H9 (cell line): ENCODE data around the gene CCSER1. TPM values are rescaled to one million over a fixed set of nuclear protein-coding genes. Genes with fewer than 3 reads are reported as not detected.

ENCODE experiments used
- DNase-seq: peaks from one replicate; pipeline ENCODE4 v3.0.0-alpha.2; 2017
- H2AFZ ChIP-seq: one replicate; pipeline ENCODE4 v1.6.1; 2013; ENCODE audit warnings: mild to moderate bottlenecking, low read length, control low read depth, moderate library complexity
- H2AK5ac ChIP-seq: 2 replicates; pipeline ENCODE4 v1.6.1; 2013; ENCODE audit warnings: low read length, control low read depth, mixed read lengths; ENCODE audit not compliant: insufficient read length
- H2BK120ac ChIP-seq: one replicate; pipeline ENCODE4 v1.6.1; 2013; ENCODE audit warnings: low read depth, mild to moderate bottlenecking, low read length, control low read depth, inconsistent platforms; ENCODE audit not compliant: poor library complexity, severe bottlenecking
- H2BK12ac ChIP-seq: 2 replicates; pipeline ENCODE4 v1.6.1; 2013; ENCODE audit warnings: low read length, control low read depth, mixed read lengths, low read depth; ENCODE audit not compliant: insufficient read length
- H2BK15ac ChIP-seq: 2 replicates; pipeline ENCODE4 v1.6.1; 2013; ENCODE audit warnings: low read depth, low read length, control low read depth
- H2BK20ac ChIP-seq: one replicate; pipeline ENCODE4 v1.6.1; 2013; ENCODE audit warnings: low read depth, mild to moderate bottlenecking, low read length, control low read depth, inconsistent platforms; ENCODE audit not compliant: poor library complexity, severe bottlenecking
- H2BK5ac ChIP-seq: 2 replicates; pipeline ENCODE4 v1.6.1; 2013; ENCODE audit warnings: low read length, control low read depth, mixed read lengths; ENCODE audit not compliant: insufficient read length
- H3K14ac ChIP-seq: 2 replicates; pipeline ENCODE4 v1.6.1; 2013; ENCODE audit warnings: low read length, control low read depth; ENCODE audit not compliant: insufficient read depth
- H3K18ac ChIP-seq: 2 replicates; pipeline ENCODE4 v1.6.1; 2013; ENCODE audit warnings: low read depth, mild to moderate bottlenecking, mixed read lengths, low read length, control low read depth; ENCODE audit not compliant: insufficient read length
- H3K23ac ChIP-seq: 2 replicates; pipeline ENCODE4 v1.6.1; 2013; ENCODE audit warnings: low read length, control low read depth, mixed read lengths, low read depth; ENCODE audit not compliant: insufficient read length
- H3K23me2 ChIP-seq: 2 replicates; pipeline ENCODE4 v1.6.1; 2013; ENCODE audit warnings: low read depth, mild to moderate bottlenecking, mixed read lengths, low read length, control low read depth; ENCODE audit not compliant: insufficient read length, poor library complexity, severe bottlenecking
- H3K27ac ChIP-seq: 2 replicates; pipeline ENCODE4 v1.5.1; 2013; ENCODE audit warnings: low read length, control low read depth, mixed read lengths, low read depth; ENCODE audit not compliant: insufficient read length
- H3K27me3 ChIP-seq: 2 replicates; pipeline ENCODE4 v1.6.1; 2013; ENCODE audit warnings: low read length, control low read depth, inconsistent platforms; ENCODE audit not compliant: insufficient read depth
- H3K4ac ChIP-seq: 2 replicates; pipeline ENCODE4 v1.6.1; 2013; ENCODE audit warnings: low read depth, mild to moderate bottlenecking, control low read depth, inconsistent platforms, low read length, moderate library complexity
- H3K4me1 ChIP-seq: 2 replicates; pipeline ENCODE4 v1.6.1; 2013; ENCODE audit warnings: low read length, control low read depth, inconsistent platforms; ENCODE audit not compliant: insufficient read depth
- H3K4me2 ChIP-seq: 2 replicates; pipeline ENCODE4 v1.6.1; 2013; ENCODE audit warnings: low read length, control low read depth, mixed read lengths; ENCODE audit not compliant: insufficient read length, insufficient read depth
- H3K56ac ChIP-seq: 2 replicates; pipeline ENCODE4 v1.6.1; 2013; ENCODE audit warnings: low read depth, mild to moderate bottlenecking, mixed read lengths, low read length, control low read depth; ENCODE audit not compliant: insufficient read length
- H3K79me1 ChIP-seq: 2 replicates; pipeline ENCODE4 v1.6.1; 2013; ENCODE audit warnings: low read depth, mild to moderate bottlenecking, moderate library complexity, low read length, control low read depth, inconsistent platforms; ENCODE audit not compliant: insufficient read depth, poor library complexity, severe bottlenecking
- H3K79me2 ChIP-seq: 2 replicates; pipeline ENCODE4 v1.6.1; 2013; ENCODE audit warnings: low read length, control low read depth, inconsistent platforms; ENCODE audit not compliant: insufficient read depth
- H3K9ac ChIP-seq: 2 replicates; pipeline ENCODE4 v1.6.1; 2013; ENCODE audit warnings: low read length, control low read depth, mixed read lengths; ENCODE audit not compliant: insufficient read length; ENCODE audit errors: extremely low read depth
- H3K9me3 ChIP-seq: one replicate; pipeline ENCODE4 v1.6.1; 2013; ENCODE audit warnings: low read depth, low read length, inconsistent platforms; ENCODE audit not compliant: control insufficient read depth
- H3T11ph ChIP-seq: one replicate; pipeline ENCODE4 v1.6.1; 2013; ENCODE audit warnings: mild to moderate bottlenecking, low read length, control low read depth, inconsistent platforms
- H4K20me1 ChIP-seq: one replicate; pipeline ENCODE4 v1.6.1; 2013; ENCODE audit not compliant: control insufficient read depth, insufficient read length, insufficient read depth
- H4K5ac ChIP-seq: 2 replicates; pipeline ENCODE4 v1.6.1; 2013; ENCODE audit warnings: low read depth, mild to moderate bottlenecking, mixed read lengths, low read length, control low read depth; ENCODE audit not compliant: insufficient read length
- H4K8ac ChIP-seq: replicated peaks from 2 replicates; pipeline ENCODE4 v1.6.1; 2013; ENCODE audit warnings: low read length, control low read depth, mixed read lengths, low read depth; ENCODE audit not compliant: insufficient read length
- H4K91ac ChIP-seq: 2 replicates; pipeline ENCODE4 v1.6.1; 2013; ENCODE audit warnings: low read depth, mild to moderate bottlenecking, moderate library complexity, mixed read lengths, low read length, control low read depth; ENCODE audit not compliant: insufficient read length
- H3K27ac Mint-ChIP-seq, 3 experiments: 2 replicates in 2 of 3; 3 replicates in 1 of 3; pipeline ENCODE4 v1.8.0; 2020 to 2021; ENCODE audit warnings: mixed read lengths in 3 of 3, mild to moderate bottlenecking in 1 of 3, moderate library complexity in 1 of 3
- H3K27me3 Mint-ChIP-seq: 2 replicates; pipeline ENCODE4 v1.8.0; 2021; ENCODE audit warnings: low read depth, mild to moderate bottlenecking, moderate library complexity, mixed read lengths
- H3K36me3 Mint-ChIP-seq, 3 experiments: 2 replicates in 2 of 3; 3 replicates in 1 of 3; pipeline ENCODE4 v1.8.0; 2020 to 2021; ENCODE audit warnings: low read depth in 3 of 3, mixed read lengths in 3 of 3; ENCODE audit not compliant: insufficient read depth in 1 of 3
- H3K4me1 Mint-ChIP-seq, 2 experiments: 2 replicates each; pipeline ENCODE4 v1.8.0; 2020; ENCODE audit warnings: mixed read lengths in 2 of 2
- H3K4me3 Mint-ChIP-seq, 2 experiments: 2 replicates in 1 of 2; 3 replicates in 1 of 2; pipeline ENCODE4 v1.8.0; 2020 to 2021; ENCODE audit warnings: mild to moderate bottlenecking in 2 of 2, mixed read lengths in 2 of 2, moderate library complexity in 1 of 2
- H3K9me3 Mint-ChIP-seq, 2 experiments: 2 replicates in 1 of 2; 3 replicates in 1 of 2; pipeline ENCODE4 v1.8.0; 2020; ENCODE audit warnings: mild to moderate bottlenecking in 2 of 2, mixed read lengths in 2 of 2, moderate library complexity in 1 of 2
- WGBS: extraction: QIAGEN DNeasy Blood & Tissue Kit; methylation state at CpG from one replicate; pipeline ENCODE4 v1.1.7; 2013; ENCODE audit warnings: missing lambda C conversion rate, low lambda C conversion rate, mixed read lengths; ENCODE audit not compliant: insufficient read length; ENCODE audit errors: extremely low coverage; 5-methylcytosine and 5-hydroxymethylcytosine counted together
- total RNA-seq: library from RNA; stranded (reverse); gene quantifications from 2 replicates; pipeline ENCODE4 v1.2.1, GENCODE V29; 2021
- TF ChIP-seq, protein P1 (sequence below): fragments of 200-600 bp; sonication (generic); conservative IDR thresholded peaks from 3 replicates; pipeline ENCODE4 v1.8.0; 2021; ENCODE audit warnings: antibody characterized with exemption, mild to moderate bottlenecking

CCSER1 gene
- total RNA-seq, 1 experiment from 2014 or later = 0.37 TPM

GRCh38 chr4:90219822-90220221, 92.6 kb downstream of the CCSER1 start:
- H2BK120ac ChIP-seq = no peak overlapping the region
- H3K56ac ChIP-seq = no peak overlapping the region
- no peak overlapping the region for H3K18ac ChIP-seq
- TF ChIP-seq, protein P1, sequence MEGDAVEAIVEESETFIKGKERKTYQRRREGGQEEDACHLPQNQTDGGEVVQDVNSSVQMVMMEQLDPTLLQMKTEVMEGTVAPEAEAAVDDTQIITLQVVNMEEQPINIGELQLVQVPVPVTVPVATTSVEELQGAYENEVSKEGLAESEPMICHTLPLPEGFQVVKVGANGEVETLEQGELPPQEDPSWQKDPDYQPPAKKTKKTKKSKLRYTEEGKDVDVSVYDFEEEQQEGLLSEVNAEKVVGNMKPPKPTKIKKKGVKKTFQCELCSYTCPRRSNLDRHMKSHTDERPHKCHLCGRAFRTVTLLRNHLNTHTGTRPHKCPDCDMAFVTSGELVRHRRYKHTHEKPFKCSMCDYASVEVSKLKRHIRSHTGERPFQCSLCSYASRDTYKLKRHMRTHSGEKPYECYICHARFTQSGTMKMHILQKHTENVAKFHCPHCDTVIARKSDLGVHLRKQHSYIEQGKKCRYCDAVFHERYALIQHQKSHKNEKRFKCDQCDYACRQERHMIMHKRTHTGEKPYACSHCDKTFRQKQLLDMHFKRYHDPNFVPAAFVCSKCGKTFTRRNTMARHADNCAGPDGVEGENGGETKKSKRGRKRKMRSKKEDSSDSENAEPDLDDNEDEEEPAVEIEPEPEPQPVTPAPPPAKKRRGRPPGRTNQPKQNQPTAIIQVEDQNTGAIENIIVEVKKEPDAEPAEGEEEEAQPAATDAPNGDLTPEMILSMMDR = no peak
- no peaks in the 10 kb centered on the region for H3K79me2 ChIP-seq
- H3K27ac ChIP-seq = no peak overlapping the region
- H3K4me1 ChIP-seq = peaks cover 6% of the 10 kb centered on the region; the same call in 1 of the 2 replicates
- peaks cover 0 to 6% (median 0%) of the 10 kb centered on the region in 3 experiments; a peak in 3 of 7 replicates for H3K36me3 Mint-ChIP-seq
- H2BK5ac ChIP-seq = no peak overlapping the region
- H4K20me1 ChIP-seq = no peaks in the 10 kb centered on the region
- no peak overlapping the region for H3K14ac ChIP-seq
- no peak overlapping the region for H2BK15ac ChIP-seq
- H3K4ac ChIP-seq = no peak overlapping the region
- no peak overlapping the region for H2AK5ac ChIP-seq
- no peak overlapping the region for H4K8ac ChIP-seq
- H3K27ac Mint-ChIP-seq = no peak overlapping the region
- DNase-seq = no peak
- no peaks in the 10 kb centered on the region for H3K27me3 ChIP-seq
- no peak overlapping the region for H4K91ac ChIP-seq
- no peak overlapping the region for H4K5ac ChIP-seq
- no peak overlapping the region for H2BK20ac ChIP-seq
- no peak overlapping the region for H2AFZ ChIP-seq
- H3T11ph ChIP-seq = no peak overlapping the region
- no peak overlapping the region for H2BK12ac ChIP-seq
- no peaks in the 10 kb centered on the region for H3K9me3 ChIP-seq
- H3K9me3 Mint-ChIP-seq = peaks cover 0 to 3% of the 10 kb centered on the region in 2 experiments; a peak in 1 of 5 replicates
- no peak overlapping the region for H3K4me3 Mint-ChIP-seq
- no peaks in the 10 kb centered on the region for H3K27me3 Mint-ChIP-seq
- peaks cover 19 to 23% of the 10 kb centered on the region in 2 experiments for H3K4me1 Mint-ChIP-seq
- no peaks in the 10 kb centered on the region for H3K79me1 ChIP-seq
- WGBS = no CpG with 5 or more reads among the region's 3 CpGs
- no peak overlapping the region for H3K23ac ChIP-seq
- H3K4me2 ChIP-seq = no peak overlapping the region
- H3K23me2 ChIP-seq = no peaks in the 10 kb centered on the region
- H3K9ac ChIP-seq = no peak overlapping the region
